ENCODE results near the gene PCDHB12.
"Not testable (repeated sequence)": the region's sequence is repeated elsewhere in the genome, so short reads cannot be mapped to it uniquely, and the experiment has no call there.

The PCDHB12 gene

GRCh38 chr5:141208478-141208877 lies at the start of gene PCDHB12:
TSS of gene PCDHB12 (plus strand) at chr5:141208719. CDS start at chr5:141208908, 189 bp downstream.
- Histone ChIP-seq H3K9me3 (ENCODE audit: control insufficient read depth, insufficient read depth, low read length) (no peaks in the 10 kb centered on the region), H3K27me3 (ENCODE audit: control insufficient read depth, insufficient read depth, low read length) (no peaks in the 10 kb centered on the region), H3K4me1 (ENCODE audit: control insufficient read depth, insufficient read depth, low read length) (no peaks in the 10 kb centered on the region), H3K4me3 (ENCODE audit: low read depth, low read length) (no peak within 1 kb of the TSS), H3K36me3 (ENCODE audit: control insufficient read depth, insufficient read depth, low read length) (no peaks in the 10 kb centered on the region), H3K9ac (ENCODE audit: low read depth, low read length) (no peak within 1 kb of the TSS)

GRCh38 chr5:141172381-141173204 lies 35.9 kb upstream of the PCDHB12 start, which contains the start of gene PCDHB7:
TSS of gene PCDHB7 (plus strand) at chr5:141172644. CDS start at chr5:141172836, 192 bp downstream.
- no peak within 1 kb of the TSS for H3K4me3 ChIP-seq (ENCODE audit: low read depth, low read length)
- H3K36me3 ChIP-seq (ENCODE audit: control insufficient read depth, insufficient read depth, low read length): no peaks in the 10 kb centered on the region
- peaks cover 3% of the 10 kb centered on the region for H3K9me3 ChIP-seq (ENCODE audit: control insufficient read depth, insufficient read depth, low read length)
- no peaks in the 10 kb centered on the region for H3K27me3 ChIP-seq (ENCODE audit: control insufficient read depth, insufficient read depth, low read length)
- H3K9ac ChIP-seq (ENCODE audit: low read depth, low read length): no peak within 1 kb of the TSS
- no peaks in the 10 kb centered on the region for H3K4me1 ChIP-seq (ENCODE audit: control insufficient read depth, insufficient read depth, low read length)

GRCh38 chr5:141174291-141175104 lies 34.0 kb upstream of the PCDHB12 start:
- H3K4me1 ChIP-seq (ENCODE audit: control insufficient read depth, insufficient read depth, low read length); H3K4me3 ChIP-seq (ENCODE audit: low read depth, low read length); H3K36me3 ChIP-seq (ENCODE audit: control insufficient read depth, insufficient read depth, low read length); H3K9me3 ChIP-seq (ENCODE audit: control insufficient read depth, insufficient read depth, low read length); H3K27me3 ChIP-seq (ENCODE audit: control insufficient read depth, insufficient read depth, low read length); H3K9ac ChIP-seq (ENCODE audit: low read depth, low read length): not testable (repeated sequence)

- Histone ChIP-seq H3K9me3 (ENCODE audit: control insufficient read depth, insufficient read depth, low read length) (peaks cover 7% of the 10 kb centered on the region), H3K9ac (ENCODE audit: low read depth, low read length) (no peak overlapping the region), H3K4me1 (ENCODE audit: control insufficient read depth, insufficient read depth, low read length) (no peaks in the 10 kb centered on the region), H3K4me3 (ENCODE audit: low read depth, low read length) (no peak overlapping the region), H3K27me3 (ENCODE audit: control insufficient read depth, insufficient read depth, low read length) (no peaks in the 10 kb centered on the region), H3K36me3 (ENCODE audit: control insufficient read depth, insufficient read depth, low read length) (no peaks in the 10 kb centered on the region)
Measured at GRCh38 chr5:141175933-141176332, 32.6 kb upstream of the PCDHB12 start.

GRCh38 chr5:141177577-141178191 lies 30.8 kb upstream of the PCDHB12 start, which contains the start of gene PCDHB8:
TSS of gene PCDHB8 (plus strand) at chr5:141177790. CDS start at chr5:141178035, 245 bp downstream.
- not testable (repeated sequence) for H3K36me3 ChIP-seq (ENCODE audit: control insufficient read depth, insufficient read depth, low read length); H3K9me3 ChIP-seq (ENCODE audit: control insufficient read depth, insufficient read depth, low read length); H3K4me1 ChIP-seq (ENCODE audit: control insufficient read depth, insufficient read depth, low read length); H3K27me3 ChIP-seq (ENCODE audit: control insufficient read depth, insufficient read depth, low read length); H3K4me3 ChIP-seq (ENCODE audit: low read depth, low read length); H3K9ac ChIP-seq (ENCODE audit: low read depth, low read length)

GRCh38 chr5:141179371-141179770 lies 29.1 kb upstream of the PCDHB12 start:
- not testable (repeated sequence) for H3K27me3 ChIP-seq (ENCODE audit: control insufficient read depth, insufficient read depth, low read length); H3K9ac ChIP-seq (ENCODE audit: low read depth, low read length); H3K4me3 ChIP-seq (ENCODE audit: low read depth, low read length); H3K9me3 ChIP-seq (ENCODE audit: control insufficient read depth, insufficient read depth, low read length); H3K36me3 ChIP-seq (ENCODE audit: control insufficient read depth, insufficient read depth, low read length); H3K4me1 ChIP-seq (ENCODE audit: control insufficient read depth, insufficient read depth, low read length)

GRCh38 chr5:141179876-141180275 lies 28.6 kb upstream of the PCDHB12 start:
- H3K4me3 ChIP-seq (ENCODE audit: low read depth, low read length); H3K9me3 ChIP-seq (ENCODE audit: control insufficient read depth, insufficient read depth, low read length); H3K27me3 ChIP-seq (ENCODE audit: control insufficient read depth, insufficient read depth, low read length); H3K4me1 ChIP-seq (ENCODE audit: control insufficient read depth, insufficient read depth, low read length); H3K9ac ChIP-seq (ENCODE audit: low read depth, low read length); H3K36me3 ChIP-seq (ENCODE audit: control insufficient read depth, insufficient read depth, low read length): not testable (repeated sequence)

GRCh38 chr5:141180313-141180712 lies 28.2 kb upstream of the PCDHB12 start:
- no peak overlapping the region for H3K9ac ChIP-seq (ENCODE audit: low read depth, low read length)
- peaks cover 6% of the 10 kb centered on the region for H3K9me3 ChIP-seq (ENCODE audit: control insufficient read depth, insufficient read depth, low read length)
- no peaks in the 10 kb centered on the region for H3K27me3 ChIP-seq (ENCODE audit: control insufficient read depth, insufficient read depth, low read length)
- no peak overlapping the region for H3K4me3 ChIP-seq (ENCODE audit: low read depth, low read length)
- H3K4me1 ChIP-seq (ENCODE audit: control insufficient read depth, insufficient read depth, low read length): no peaks in the 10 kb centered on the region
- H3K36me3 ChIP-seq (ENCODE audit: control insufficient read depth, insufficient read depth, low read length): no peaks in the 10 kb centered on the region

- Histone ChIP-seq H3K27me3 (ENCODE audit: control insufficient read depth, insufficient read depth, low read length) (no peaks in the 10 kb centered on the region), H3K9ac (ENCODE audit: low read depth, low read length) (no peak within 1 kb of the TSS), H3K9me3 (ENCODE audit: control insufficient read depth, insufficient read depth, low read length) (peaks cover 3% of the 10 kb centered on the region), H3K4me1 (ENCODE audit: control insufficient read depth, insufficient read depth, low read length) (no peaks in the 10 kb centered on the region), H3K4me3 (ENCODE audit: low read depth, low read length) (no peak within 1 kb of the TSS), H3K36me3 (ENCODE audit: control insufficient read depth, insufficient read depth, low read length) (no peaks in the 10 kb centered on the region)
Measured at GRCh38 chr5:141182248-141182647, 26.3 kb upstream of the PCDHB12 start, which contains the start of gene PCDHB16. TSS of gene PCDHB16 (plus strand) at chr5:141182387. CDS start at chr5:141182560, 173 bp downstream.

- H3K4me1 ChIP-seq (ENCODE audit: control insufficient read depth, insufficient read depth, low read length); H3K27me3 ChIP-seq (ENCODE audit: control insufficient read depth, insufficient read depth, low read length); H3K36me3 ChIP-seq (ENCODE audit: control insufficient read depth, insufficient read depth, low read length); H3K9ac ChIP-seq (ENCODE audit: low read depth, low read length); H3K9me3 ChIP-seq (ENCODE audit: control insufficient read depth, insufficient read depth, low read length); H3K4me3 ChIP-seq (ENCODE audit: low read depth, low read length): not testable (repeated sequence)
Measured at GRCh38 chr5:141184117-141184855, 24.2 kb upstream of the PCDHB12 start.

GRCh38 chr5:141186897-141187512 lies 21.5 kb upstream of the PCDHB12 start, which contains the start of gene PCDHB9:
TSS of gene PCDHB9 (plus strand) at chr5:141187161. CDS start at chr5:141187319, 158 bp downstream.
- no peaks in the 10 kb centered on the region for H3K27me3 ChIP-seq (ENCODE audit: control insufficient read depth, insufficient read depth, low read length)
- no peaks in the 10 kb centered on the region for H3K36me3 ChIP-seq (ENCODE audit: control insufficient read depth, insufficient read depth, low read length)
- no peak within 1 kb of the TSS for H3K4me3 ChIP-seq (ENCODE audit: low read depth, low read length)
- no peak within 1 kb of the TSS for H3K9ac ChIP-seq (ENCODE audit: low read depth, low read length)
- no peaks in the 10 kb centered on the region for H3K9me3 ChIP-seq (ENCODE audit: control insufficient read depth, insufficient read depth, low read length)
- H3K4me1 ChIP-seq (ENCODE audit: control insufficient read depth, insufficient read depth, low read length): no peaks in the 10 kb centered on the region
